NB4 (cell line): ENCODE results near the gene VPS29.
A peak's percentile ranks its signal among the peaks of the same experiment; 100 is the strongest.

ENCODE experiments used
- DNase-seq: peaks from one replicate; pipeline ENCODE4 v3.0.0; 2010; ENCODE audit warnings: low read depth
- H3K4me3 ChIP-seq: one replicate; pipeline ENCODE4 v1.5.1; 2011; ENCODE audit warnings: mild to moderate bottlenecking, low read depth, low read length, moderate library complexity
- MYC ChIP-seq: IDR thresholded peaks from 2 replicates; pipeline ENCODE4 v1.6.1; 2011; ENCODE audit warnings: low read depth, low read length
- POLR2A ChIP-seq: IDR thresholded peaks from 2 replicates; pipeline ENCODE4 v1.6.1; 2011; ENCODE audit warnings: mild to moderate bottlenecking; ENCODE audit not compliant: insufficient read length; ENCODE audit errors: extremely low read depth
- TF ChIP-seq, protein P1 (sequence below): IDR thresholded peaks from 2 replicates; pipeline ENCODE4 v1.6.1; 2011; ENCODE audit warnings: low read depth, low read length
- TF ChIP-seq, protein P2 (sequence below): IDR thresholded peaks from one replicate; pipeline ENCODE4 v1.5.1; 2012; ENCODE audit warnings: low read depth, low read length

Gene VPS29

DNA sequence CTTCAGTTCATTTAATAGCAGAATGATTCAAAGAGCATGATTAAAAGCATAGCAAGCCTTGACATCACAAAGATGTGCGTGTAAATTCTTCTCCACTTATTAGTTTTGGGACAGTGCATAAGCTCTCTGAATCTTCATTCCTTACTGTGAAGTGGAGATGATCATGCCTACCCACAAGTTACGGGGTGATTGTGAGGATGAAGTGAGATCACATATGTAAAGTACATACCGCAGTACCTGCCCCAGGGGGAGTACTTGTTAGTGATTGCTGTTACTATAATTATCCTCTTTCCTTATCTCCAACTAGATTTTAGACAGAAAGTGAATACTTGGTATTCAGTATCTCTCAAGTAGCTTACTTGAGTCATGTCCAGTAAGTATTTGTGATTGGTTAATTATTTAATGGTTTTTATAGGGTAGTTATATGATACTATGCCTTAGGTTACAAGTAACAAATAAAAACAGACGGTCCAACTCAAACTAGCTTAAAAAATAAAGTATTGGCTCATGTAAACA, 6.2 kb upstream of the VPS29 start:
- H3K4me3 ChIP-seq = no peak overlapping the region
- DNase-seq = no peak
- TF ChIP-seq POLR2A (no peak), MYC (no peak)
- TF ChIP-seq, protein P1, sequence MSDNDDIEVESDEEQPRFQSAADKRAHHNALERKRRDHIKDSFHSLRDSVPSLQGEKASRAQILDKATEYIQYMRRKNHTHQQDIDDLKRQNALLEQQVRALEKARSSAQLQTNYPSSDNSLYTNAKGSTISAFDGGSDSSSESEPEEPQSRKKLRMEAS = no peak
- TF ChIP-seq, protein P2, sequence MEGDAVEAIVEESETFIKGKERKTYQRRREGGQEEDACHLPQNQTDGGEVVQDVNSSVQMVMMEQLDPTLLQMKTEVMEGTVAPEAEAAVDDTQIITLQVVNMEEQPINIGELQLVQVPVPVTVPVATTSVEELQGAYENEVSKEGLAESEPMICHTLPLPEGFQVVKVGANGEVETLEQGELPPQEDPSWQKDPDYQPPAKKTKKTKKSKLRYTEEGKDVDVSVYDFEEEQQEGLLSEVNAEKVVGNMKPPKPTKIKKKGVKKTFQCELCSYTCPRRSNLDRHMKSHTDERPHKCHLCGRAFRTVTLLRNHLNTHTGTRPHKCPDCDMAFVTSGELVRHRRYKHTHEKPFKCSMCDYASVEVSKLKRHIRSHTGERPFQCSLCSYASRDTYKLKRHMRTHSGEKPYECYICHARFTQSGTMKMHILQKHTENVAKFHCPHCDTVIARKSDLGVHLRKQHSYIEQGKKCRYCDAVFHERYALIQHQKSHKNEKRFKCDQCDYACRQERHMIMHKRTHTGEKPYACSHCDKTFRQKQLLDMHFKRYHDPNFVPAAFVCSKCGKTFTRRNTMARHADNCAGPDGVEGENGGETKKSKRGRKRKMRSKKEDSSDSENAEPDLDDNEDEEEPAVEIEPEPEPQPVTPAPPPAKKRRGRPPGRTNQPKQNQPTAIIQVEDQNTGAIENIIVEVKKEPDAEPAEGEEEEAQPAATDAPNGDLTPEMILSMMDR = no peak

DNA sequence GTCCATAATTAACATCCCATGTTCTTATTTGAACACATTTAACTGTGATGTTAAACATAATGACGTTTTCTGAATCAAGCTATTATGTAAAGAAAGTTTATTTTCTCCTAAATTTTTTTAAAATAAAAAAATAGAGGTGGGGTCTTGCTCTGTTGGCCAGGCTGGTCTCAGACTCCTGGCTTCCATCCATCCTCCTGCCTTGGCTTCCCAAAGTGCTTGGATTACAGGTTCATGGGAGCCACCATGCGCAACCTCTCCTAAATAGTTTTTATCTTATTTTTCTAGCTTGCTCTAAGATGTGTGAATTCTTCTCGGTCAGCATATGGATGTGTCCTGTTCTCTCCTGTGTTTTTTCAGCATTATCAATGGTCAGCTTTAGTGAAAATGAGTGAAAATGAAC, 3.4 kb upstream of the VPS29 start:
- no peak for DNase-seq
- TF ChIP-seq MYC (no peak), POLR2A (no peak)
- TF ChIP-seq, protein P1 = no peak
- TF ChIP-seq, protein P2 = no peak
- no peak overlapping the region for H3K4me3 ChIP-seq

DNA sequence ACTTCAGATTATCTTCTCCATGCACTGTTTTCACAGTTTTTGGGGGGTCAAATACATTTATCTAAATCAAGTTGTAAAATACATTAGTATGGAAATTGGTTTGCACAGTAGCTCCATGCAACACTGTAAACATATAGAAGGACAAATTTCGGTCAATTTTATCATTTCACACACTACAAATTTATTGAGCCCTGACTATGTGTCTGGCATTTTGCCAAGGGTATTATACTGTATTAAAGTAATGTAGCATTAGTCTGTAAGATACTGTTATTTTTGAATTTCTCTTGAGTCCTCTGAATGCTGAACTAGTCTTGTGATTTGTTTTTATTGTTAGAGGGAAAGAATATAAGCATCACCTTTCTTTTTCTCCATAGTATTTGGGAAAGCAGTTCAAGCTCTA, 1.5 kb upstream of the VPS29 start:
- no peak for TF ChIP-seq POLR2A
- no peak for TF ChIP-seq MYC
- TF ChIP-seq, protein P1 = no peak
- TF ChIP-seq, protein P2 = no peak
- no peak overlapping the region for H3K4me3 ChIP-seq
- DNase-seq = no peak

DNA sequence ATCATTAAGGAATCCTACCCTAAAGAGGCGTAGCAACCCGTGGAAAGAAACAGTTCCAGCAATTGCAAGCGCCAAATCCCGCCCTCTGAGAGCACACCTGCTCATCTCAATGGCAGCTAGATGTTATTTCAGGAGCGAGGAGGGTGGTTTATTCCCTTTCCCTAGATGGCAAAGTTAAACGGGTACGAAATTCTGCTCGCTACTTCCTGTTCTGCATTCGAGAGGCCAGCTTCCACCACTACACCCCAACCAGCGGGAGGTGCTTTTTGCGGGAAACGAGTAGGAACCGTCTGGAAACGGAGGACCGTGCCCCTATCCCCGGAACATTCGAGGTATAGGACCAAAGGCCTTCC, 536 bp downstream of the VPS29 start:
- TF ChIP-seq POLR2A (no peak), MYC (peak; percentile 45; the same call in 1 of the 2 replicates)
- TF ChIP-seq, protein P2 = no peak
- H3K4me3 ChIP-seq = peak overlapping the region; percentile 95
- no peak for DNase-seq

DNA sequence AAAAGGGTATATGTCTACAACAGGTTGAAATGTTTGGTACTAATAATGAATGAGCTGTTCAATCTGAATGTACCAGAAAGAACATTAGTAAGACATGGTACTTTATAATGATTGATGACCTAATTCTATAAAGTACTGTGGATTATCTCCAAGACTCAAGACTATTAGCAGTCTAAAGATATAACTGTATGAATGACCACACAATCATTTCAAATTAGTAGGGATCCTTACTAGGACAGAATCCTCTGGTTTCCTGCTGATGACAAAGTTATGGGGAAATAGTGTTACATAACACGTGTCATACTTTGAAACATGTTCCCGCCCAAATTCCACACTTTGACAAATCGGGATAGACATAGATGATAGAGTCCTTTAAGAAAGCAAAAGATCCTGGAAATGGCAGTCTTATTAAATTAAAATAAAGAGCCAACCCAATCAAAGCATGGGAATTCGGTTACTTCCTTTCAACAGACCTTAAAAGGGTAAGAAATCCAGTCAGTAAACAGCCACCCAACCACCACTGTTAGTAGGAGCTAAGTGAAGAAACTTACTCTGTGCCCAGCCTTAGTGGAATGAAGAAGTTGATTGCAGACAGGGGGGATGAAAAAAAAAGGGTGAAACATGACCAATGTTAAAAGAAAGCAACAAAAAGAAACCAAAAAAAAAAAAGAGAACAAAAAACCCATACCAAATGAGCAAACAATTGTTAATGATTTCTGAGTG, 2.8 kb downstream of the VPS29 start:
- DNase-seq = peak; percentile 84
- TF ChIP-seq, protein P1 = peak; percentile 85
- TF ChIP-seq, protein P2 = no peak
- TF ChIP-seq MYC = peak; percentile 60; the same call in 1 of the 2 replicates
- no peak for TF ChIP-seq POLR2A
- H3K4me3 ChIP-seq = peak overlapping the region; percentile 95

DNA sequence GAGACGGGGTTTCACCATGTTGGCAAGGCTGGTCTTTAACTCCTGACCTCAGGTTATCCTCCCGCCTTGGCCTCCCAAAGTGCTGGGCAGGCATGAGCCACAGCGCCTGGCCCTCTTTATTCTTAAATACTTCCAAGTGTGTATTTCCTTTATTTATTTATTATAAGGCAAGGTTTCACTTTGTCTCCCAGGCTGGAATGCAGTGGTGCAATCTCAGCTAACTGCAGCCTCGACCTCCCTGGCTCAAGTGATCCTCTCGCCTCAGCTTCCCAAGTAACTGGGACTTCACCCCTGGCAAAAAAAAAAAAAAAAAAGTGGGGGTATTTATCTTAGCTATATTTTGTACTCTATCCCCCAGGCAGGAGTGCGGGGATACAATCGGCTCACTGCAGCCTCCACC, 26.5 kb downstream of the VPS29 start:
- H3K4me3 ChIP-seq = no peak overlapping the region
- TF ChIP-seq MYC (no peak), POLR2A (no peak)
- TF ChIP-seq, protein P1 = no peak
- TF ChIP-seq, protein P2 = no peak
- DNase-seq = no peak
